GOT3 (cell line): ENCODE data around the gene AP2A1.
"Not testable (repeated sequence)": the region's sequence is repeated elsewhere in the genome, so short reads cannot be mapped to it uniquely, and the experiment has no call there.

ENCODE experiments used
- DNase-seq: peaks from one replicate; lab custom pipeline; 2025; ENCODE audit warnings: mixed read lengths; lab: John Stamatoyannopoulos, UW

Gene AP2A1

GRCh38 chr19:49766930-49767299, at the start of gene AP2A1:
TSS of gene AP2A1 (plus strand) at chr19:49767001. CDS start at chr19:49767134, 133 bp downstream.
- no peak for DNase-seq

GRCh38 chr19:49718511-49718910, 48.3 kb upstream of the AP2A1 start:
- DNase-seq: no peak

GRCh38 chr19:49718991-49719390, 47.8 kb upstream of the AP2A1 start:
- no peak for DNase-seq

- DNase-seq: not testable (repeated sequence)
Observed at GRCh38 chr19:49719420-49719819, 47.4 kb upstream of the AP2A1 start.

- DNase-seq: no peak
Observed at GRCh38 chr19:49727217-49728030, 39.4 kb upstream of the AP2A1 start.

- no peak for DNase-seq
Observed at GRCh38 chr19:49730166-49730565, 36.6 kb upstream of the AP2A1 start.

GRCh38 chr19:49738268-49738667, 28.5 kb upstream of the AP2A1 start:
- DNase-seq: no peak

- no peak for DNase-seq
Observed at GRCh38 chr19:49739098-49739497, 27.7 kb upstream of the AP2A1 start.

- no peak for DNase-seq
Observed at GRCh38 chr19:49739933-49740332, 26.9 kb upstream of the AP2A1 start.

GRCh38 chr19:49741210-49741844, 25.5 kb upstream of the AP2A1 start:
- DNase-seq: no peak

- no peak for DNase-seq
Observed at GRCh38 chr19:49744946-49745381, 21.8 kb upstream of the AP2A1 start.

GRCh38 chr19:49746206-49746958, 20.4 kb upstream of the AP2A1 start:
- DNase-seq: no peak

- no peak for DNase-seq
Observed at GRCh38 chr19:49749055-49749716, 17.6 kb upstream of the AP2A1 start.

GRCh38 chr19:49749771-49750170, 17.0 kb upstream of the AP2A1 start:
- no peak for DNase-seq

- no peak for DNase-seq
Observed at GRCh38 chr19:49752701-49753100, 14.1 kb upstream of the AP2A1 start.

- no peak for DNase-seq
Observed at GRCh38 chr19:49755956-49756355, 10.8 kb upstream of the AP2A1 start.

- no peak for DNase-seq
Observed at GRCh38 chr19:49758292-49758691, 8.5 kb upstream of the AP2A1 start.

- no peak for DNase-seq
Observed at GRCh38 chr19:49761249-49761624, 5.6 kb upstream of the AP2A1 start.

GRCh38 chr19:49761625-49762311, 5.0 kb upstream of the AP2A1 start:
- no peak for DNase-seq

- no peak for DNase-seq
Observed at GRCh38 chr19:49763230-49763629, 3.6 kb upstream of the AP2A1 start, which contains the start of gene TSKS. TSS of gene TSKS (minus strand) at chr19:49763306. CDS start at chr19:49763247, 59 bp downstream.

- no peak for DNase-seq
Observed at GRCh38 chr19:49764341-49764740, 2.5 kb upstream of the AP2A1 start.
